ENCODE data around the gene ASCC2. TPM values are rescaled to one million over a fixed set of nuclear protein-coding genes. Genes with fewer than 3 reads are reported as not detected.

The ASCC2 gene
- total RNA-seq, 4 donors from 2014 or later: 26.4 to 45.2 (median 35.6) TPM

DNA sequence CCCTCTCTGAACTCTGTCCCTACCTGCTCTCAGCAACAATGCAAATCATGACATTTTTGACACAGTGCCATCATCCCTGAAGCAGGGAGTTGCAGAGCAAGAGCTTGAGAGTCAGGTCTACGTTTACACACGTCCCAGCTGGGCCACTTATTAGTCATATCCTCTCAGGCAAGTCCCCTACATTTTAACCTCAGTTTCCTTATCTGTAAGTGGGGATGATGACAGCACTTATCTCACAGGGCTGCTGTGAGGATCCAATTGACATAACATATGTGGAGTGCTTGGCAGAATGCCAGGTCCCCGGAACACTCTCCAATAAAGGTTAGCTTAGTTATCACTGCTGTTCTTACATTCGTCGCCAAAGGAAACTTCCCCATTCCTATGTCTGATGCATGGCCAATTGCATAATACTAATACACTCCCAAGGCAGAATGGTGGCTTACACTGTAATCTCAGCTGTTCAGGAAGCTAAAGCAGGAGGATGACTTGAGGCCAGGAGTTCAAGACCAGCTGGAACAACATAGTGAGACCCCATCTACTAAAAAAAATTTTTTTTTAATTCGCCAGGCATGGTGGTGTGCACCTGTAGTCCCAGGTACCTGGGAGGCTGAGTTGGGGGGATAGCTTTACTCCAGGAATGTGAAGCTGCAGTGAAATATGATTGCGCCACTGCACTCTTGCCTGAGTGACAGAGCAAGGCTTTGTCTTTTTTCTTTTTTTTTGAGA, 16.6 kb downstream of the ASCC2 start:
- DNase-seq (no peak), ATAC-seq (no peak)
- no peak for TF ChIP-seq POLR2A (IDR thresholded peaks at IDR 0.05)
- TF ChIP-seq, protein P1, sequence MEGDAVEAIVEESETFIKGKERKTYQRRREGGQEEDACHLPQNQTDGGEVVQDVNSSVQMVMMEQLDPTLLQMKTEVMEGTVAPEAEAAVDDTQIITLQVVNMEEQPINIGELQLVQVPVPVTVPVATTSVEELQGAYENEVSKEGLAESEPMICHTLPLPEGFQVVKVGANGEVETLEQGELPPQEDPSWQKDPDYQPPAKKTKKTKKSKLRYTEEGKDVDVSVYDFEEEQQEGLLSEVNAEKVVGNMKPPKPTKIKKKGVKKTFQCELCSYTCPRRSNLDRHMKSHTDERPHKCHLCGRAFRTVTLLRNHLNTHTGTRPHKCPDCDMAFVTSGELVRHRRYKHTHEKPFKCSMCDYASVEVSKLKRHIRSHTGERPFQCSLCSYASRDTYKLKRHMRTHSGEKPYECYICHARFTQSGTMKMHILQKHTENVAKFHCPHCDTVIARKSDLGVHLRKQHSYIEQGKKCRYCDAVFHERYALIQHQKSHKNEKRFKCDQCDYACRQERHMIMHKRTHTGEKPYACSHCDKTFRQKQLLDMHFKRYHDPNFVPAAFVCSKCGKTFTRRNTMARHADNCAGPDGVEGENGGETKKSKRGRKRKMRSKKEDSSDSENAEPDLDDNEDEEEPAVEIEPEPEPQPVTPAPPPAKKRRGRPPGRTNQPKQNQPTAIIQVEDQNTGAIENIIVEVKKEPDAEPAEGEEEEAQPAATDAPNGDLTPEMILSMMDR (IDR thresholded peaks at IDR 0.05 in 4 of 5, conservative IDR thresholded peaks at IDR 0.05 in 1 of 5): no peak
- in situ Hi-C loops (cut with MboI; ENCODE audit: low sequenced_read_pairs in 4 of 4) (no loop called here), intact Hi-C loops (cut with DNase I; ENCODE audit: low total_unique reads) (no loop called here)
- H3K36me3 ChIP-seq: peaks cover 0 to 71% of the 10 kb centered on the region in 2 donors
- peak overlapping the region in 3 of 4 donors; percentile 16 to 53 (median 52) for H3K27ac ChIP-seq
- H3K4me3 ChIP-seq: no peak overlapping the region
- H3K4me1 ChIP-seq: peaks cover 17 to 24% of the 10 kb centered on the region in 2 donors
- no peaks in the 10 kb centered on the region for H3K27me3 ChIP-seq
- no peaks in the 10 kb centered on the region for H3K9me3 ChIP-seq

DNA sequence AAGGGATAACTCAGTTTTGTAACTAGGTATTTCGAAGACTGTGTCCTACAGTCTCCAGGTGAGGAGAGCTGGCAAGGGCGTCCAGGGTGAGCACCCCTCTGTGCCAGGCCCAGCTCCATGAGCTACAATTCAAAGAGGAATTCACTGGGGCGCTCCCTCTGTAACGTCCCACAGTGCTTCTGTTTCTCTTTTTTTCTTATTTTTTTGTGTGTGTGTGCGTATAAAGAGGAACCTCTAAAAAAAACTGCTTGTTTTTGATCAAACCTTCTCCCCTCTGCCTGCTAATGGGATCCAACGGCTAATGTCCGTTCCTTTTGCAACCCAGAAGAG, 17.1 kb downstream of the ASCC2 start:
- in situ Hi-C loops (cut with MboI; ENCODE audit: low sequenced_read_pairs in 4 of 4): no loop called here

DNA sequence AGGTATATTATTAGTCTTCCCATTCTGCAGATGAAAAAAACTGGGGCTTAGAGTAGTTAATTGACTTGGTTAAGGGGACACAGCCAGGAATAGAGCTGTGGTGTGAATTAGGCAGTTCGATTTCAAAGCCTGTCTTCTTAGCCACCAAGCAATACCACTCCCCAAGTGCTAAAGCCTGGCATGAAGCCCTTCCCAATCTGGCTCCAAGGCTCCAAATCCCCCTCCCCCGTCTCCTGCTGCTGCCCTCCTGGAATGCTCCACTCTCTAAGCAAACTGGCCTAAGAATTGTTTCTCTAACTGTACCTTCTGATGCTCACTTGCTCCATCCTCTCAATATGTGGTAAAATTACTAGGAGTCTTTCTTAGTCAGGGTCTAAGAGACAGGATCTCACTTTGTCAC, 18.6 kb downstream of the ASCC2 start:
- intact Hi-C loops (cut with DNase I; ENCODE audit: low total_unique reads) (no loop called here), in situ Hi-C loops (cut with MboI; ENCODE audit: low sequenced_read_pairs in 4 of 4) (no loop called here)
- ATAC-seq (no peak), DNase-seq (no peak)
- TF ChIP-seq POLR2A (IDR thresholded peaks at IDR 0.05): no peak
- TF ChIP-seq, protein P1 (IDR thresholded peaks at IDR 0.05 in 4 of 5, conservative IDR thresholded peaks at IDR 0.05 in 1 of 5): no peak
- Histone ChIP-seq H3K9me3 (no peaks in the 10 kb centered on the region), H3K4me3 (no peak overlapping the region), H3K27ac (no peak overlapping the region), H3K4me1 (peaks cover 27 to 37% of the 10 kb centered on the region in 2 donors), H3K36me3 (peaks cover 0 to 68% of the 10 kb centered on the region in 2 donors), H3K27me3 (no peaks in the 10 kb centered on the region)

More for the DNA sequence above, 17.1 kb downstream of the ASCC2 start:
- ATAC-seq: no peak
- Histone ChIP-seq H3K4me3 (no peak overlapping the region), H3K27me3 (no peaks in the 10 kb centered on the region), H3K4me1 (peaks cover 22 to 29% of the 10 kb centered on the region in 2 donors), H3K36me3 (peaks cover 0 to 71% of the 10 kb centered on the region in 2 donors), H3K27ac (peak overlapping the region in 3 of 4 donors; percentile 16 to 53 (median 52)), H3K9me3 (no peaks in the 10 kb centered on the region)
- TF ChIP-seq, protein P1 (IDR thresholded peaks at IDR 0.05 in 4 of 5, conservative IDR thresholded peaks at IDR 0.05 in 1 of 5): no peak
- TF ChIP-seq POLR2A (IDR thresholded peaks at IDR 0.05): no peak
- intact Hi-C loops (cut with DNase I; ENCODE audit: low total_unique reads): no loop called here
- DNase-seq: no peak

DNA sequence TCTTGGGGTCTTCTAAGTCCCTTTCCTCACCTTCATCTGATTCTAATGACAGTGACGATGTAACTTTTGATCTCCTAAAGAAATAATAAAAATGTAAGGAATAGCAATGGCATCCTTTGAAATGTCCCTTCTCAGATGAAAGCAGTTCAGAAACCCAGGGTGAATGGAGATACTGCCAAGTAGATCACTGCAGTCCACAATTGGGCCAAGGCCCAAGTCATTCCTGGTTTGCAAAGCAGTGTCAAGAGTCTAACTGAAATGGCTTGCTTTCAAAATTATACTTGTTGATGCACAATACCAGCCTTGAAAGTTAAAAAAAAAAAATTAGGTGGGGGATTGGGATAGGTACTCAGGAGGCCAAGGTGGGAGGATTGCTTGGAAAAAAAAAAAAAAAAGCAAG, 20.4 kb downstream of the ASCC2 start:
- Histone ChIP-seq H3K9me3 (no peaks in the 10 kb centered on the region), H3K4me3 (no peak overlapping the region), H3K27ac (peak overlapping the region; percentile 80 to 87 (median 84)), H3K36me3 (peaks cover 0 to 66% of the 10 kb centered on the region in 2 donors), H3K27me3 (no peaks in the 10 kb centered on the region), H3K4me1 (peaks cover 39 to 46% of the 10 kb centered on the region in 2 donors)
- intact Hi-C loops (cut with DNase I; ENCODE audit: low total_unique reads) (no loop called here), in situ Hi-C loops (cut with MboI; ENCODE audit: low sequenced_read_pairs in 4 of 4) (no loop called here)
- TF ChIP-seq, protein P1 (IDR thresholded peaks at IDR 0.05 in 4 of 5, conservative IDR thresholded peaks at IDR 0.05 in 1 of 5): no peak
- TF ChIP-seq POLR2A (IDR thresholded peaks at IDR 0.05): no peak
- no peak for ATAC-seq
- no peak for DNase-seq

All from gastrocnemius medialis (tissue), 4 donors.